Measurements from ENCODE around the gene OSTF1.

DNA sequence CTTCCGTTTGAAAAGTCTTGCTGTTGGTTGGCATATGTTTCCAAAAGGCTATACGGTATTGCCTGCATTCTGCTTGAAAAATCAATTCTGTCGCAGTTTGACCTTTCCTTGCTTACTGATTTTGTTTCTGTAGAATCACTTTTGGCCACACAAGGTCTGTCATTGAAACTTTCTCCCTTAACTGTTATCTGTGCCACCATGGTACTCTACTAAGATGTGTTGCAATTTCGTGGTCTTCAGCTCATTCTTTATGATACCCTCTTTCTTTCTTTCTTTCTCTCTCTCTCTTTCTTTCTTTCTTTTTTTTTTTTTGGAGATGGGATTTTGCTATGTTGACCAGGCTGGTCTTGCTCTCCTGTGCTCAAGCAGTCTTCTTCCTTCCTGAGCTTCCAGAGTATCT, 4.5 kb downstream of the OSTF1 start:
- no peak for TF ChIP-seq YY1 (IDR thresholded peaks at IDR 0.05; ENCODE audit: insufficient read depth, insufficient read length)
- TF ChIP-seq ZNF274 (IDR thresholded peaks at IDR 0.05; ENCODE audit: low read depth, low read length) = no peak
- no peak for TF ChIP-seq SUZ12 (IDR thresholded peaks at IDR 0.05; ENCODE audit: extremely low read depth, insufficient read depth, insufficient read length)
